ENCODE data around the gene KLHL29.

Gene KLHL29

DNA sequence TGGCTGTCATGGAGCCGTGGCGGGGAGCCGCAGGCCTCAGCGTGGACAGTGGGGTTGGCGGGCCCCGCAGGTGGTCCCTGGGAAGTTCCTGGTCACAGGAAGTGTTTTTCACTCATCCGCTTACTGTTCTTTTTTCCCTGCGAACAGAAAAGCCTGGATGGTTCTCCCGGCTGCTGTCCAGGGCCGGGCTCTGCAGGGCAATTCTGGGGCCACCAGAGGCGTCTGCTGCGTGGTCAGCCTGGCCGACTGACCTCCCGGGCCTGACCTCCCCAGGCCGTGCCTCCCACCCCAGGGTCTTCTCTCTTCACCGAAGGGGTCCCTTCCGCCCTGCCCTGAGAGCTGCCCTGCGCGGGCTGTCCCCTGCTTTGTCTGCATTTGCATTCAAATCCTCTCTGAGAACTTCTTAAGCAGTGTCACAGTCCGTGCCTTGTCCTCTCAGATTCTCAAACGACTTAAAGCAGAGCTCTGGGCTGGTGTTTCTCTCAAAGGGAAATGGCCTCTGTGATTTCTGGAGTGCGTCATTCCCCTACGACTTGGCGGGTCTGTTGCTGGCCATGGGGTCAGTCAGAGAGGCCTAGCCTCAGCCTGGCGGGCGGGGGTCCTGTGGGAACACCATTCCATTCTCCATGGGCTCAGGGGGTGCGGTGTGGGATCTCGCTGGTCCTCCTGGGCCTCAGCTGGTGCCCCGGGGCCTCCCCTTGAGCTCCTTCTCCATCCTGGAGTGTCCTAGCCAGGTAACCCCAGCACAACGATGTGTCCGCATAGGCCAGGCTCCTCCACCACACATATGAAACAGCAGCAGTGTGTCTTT, 38.3 kb downstream of the KLHL29 start:
- DNase-seq, result no peak

DNA sequence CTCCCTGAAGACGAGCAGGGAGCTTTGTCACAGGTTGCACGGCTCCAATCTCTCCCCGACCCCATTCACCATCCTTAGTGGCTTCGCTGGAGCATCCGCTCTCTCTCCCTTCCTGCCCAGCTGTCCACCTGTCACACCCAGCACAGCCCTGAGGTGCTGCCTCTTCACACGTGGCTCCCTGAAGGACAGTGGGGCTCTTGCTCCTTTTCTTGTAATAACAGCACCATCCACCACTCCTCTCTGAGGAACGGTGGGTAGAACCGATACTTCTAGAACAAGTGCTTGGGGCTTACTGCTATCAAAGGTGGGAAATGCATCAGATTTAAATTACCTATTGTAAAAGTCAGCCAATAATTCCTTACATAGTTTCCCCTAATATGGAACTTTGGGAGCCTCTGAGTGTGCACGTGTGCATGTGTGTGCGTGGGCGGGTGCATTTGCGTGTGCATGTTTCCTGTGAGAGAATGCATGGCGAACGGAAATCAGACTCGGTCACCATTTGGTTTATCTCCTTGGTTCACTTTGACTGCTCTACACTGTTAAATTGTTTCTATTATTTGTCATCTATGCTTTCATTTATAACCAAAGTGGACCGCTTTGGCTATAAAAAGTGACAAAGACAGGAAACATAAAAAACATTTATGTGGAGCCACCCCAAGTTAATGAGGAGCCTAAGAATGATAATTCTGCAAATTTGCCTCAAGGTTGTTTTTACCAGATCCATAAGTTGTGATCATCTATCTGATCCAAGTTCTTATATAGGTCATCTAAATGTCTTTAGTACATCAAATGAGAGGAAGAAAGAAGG, 39.1 kb downstream of the KLHL29 start:
- DNase-seq, result no peak

DNA sequence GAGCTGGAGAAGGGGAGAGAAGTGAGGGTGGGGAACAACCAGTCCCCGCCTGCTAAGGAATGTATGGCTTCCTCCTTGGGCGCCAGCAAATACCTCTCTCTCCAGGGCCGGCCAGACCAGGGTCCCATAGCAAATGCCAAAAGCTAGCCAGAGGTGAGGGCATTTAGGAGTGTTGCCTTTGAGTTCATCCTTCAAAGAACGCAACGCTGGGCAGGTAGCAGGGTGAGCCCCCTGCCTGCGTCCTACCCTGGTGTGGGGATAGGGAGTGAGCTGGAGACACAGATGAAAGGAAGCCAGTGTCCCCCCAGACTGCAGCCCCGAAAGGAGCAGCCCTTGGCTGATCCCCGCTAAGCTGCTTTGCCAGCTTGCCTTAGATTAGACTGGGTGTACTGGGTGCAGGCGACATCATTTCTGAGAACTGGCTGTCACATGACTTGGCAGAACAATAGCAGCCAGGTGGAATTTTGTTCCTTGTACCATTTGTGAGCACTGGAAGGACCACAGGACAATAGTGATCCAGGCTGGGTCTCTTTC, 40.4 kb downstream of the KLHL29 start:
- no peak for DNase-seq

DNA sequence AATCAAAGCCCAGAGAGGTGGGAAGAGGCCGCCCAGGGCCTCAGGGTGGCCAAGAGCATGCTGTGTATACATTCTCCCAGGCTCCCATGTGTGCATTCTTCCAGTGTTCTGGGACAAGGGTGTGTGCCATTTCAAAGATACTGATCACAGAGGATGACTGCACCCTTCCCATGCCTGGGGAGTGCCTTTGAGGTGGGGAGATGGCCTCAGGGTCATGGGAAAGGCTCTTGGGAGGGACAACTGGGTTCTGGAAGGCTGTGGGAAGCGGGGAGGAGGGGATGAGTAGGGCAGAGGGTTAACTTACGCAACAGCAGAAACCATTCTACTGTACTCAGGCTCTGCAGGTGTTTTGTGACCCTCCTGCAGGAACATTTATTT, 40.9 kb downstream of the KLHL29 start:
- no peak for DNase-seq

DNA sequence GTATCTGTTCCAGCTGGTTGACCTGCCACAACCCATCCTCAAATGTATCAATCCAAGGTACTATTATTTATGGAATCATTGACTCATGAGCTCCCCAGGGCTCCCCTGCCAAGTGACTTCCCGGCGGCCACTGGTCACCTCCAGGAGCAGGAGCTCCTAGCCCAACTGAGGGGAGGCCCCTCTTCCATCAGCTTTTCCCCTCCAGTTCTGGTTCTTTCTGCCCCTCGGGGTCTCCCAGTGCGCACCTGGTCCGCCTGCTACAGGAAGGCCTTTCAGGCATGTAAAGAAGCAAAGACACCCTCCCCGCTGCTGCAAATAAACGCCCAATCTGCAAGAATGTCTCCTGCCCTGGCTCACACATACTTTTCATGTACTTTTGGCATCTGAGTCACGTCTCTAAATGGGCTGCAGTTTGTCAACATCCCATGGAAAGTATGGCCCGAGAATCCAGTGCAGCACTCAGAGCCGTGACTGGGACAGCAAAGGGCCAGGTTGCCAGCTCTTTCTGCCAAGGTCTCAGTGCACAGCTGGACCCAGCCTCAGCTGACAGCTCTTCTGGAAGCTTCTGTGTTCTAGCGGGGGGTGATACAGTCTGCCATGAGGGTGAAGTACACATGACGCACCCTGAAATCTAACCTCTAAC, 41.4 kb downstream of the KLHL29 start:
- DNase-seq, result no peak

DNA sequence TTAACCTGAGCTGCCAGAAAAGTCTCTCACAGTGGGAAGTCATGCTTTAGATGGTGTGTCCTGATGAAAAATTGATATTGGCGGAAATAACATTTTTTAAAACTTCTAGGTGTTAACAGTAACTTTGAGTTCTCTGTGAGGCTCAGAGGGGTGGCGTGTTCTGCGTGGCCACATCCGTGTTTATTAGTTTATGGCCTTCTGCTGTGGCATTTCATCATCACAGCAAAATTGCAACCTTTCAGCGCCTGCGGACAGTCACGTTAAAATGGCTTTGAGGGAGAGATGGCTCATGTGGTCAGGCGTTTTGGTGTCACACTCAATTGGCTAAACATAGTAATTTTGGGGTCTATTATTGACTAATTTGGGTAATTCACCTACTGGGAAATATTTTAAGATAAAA, 42.4 kb downstream of the KLHL29 start:
- no peak for DNase-seq

DNA sequence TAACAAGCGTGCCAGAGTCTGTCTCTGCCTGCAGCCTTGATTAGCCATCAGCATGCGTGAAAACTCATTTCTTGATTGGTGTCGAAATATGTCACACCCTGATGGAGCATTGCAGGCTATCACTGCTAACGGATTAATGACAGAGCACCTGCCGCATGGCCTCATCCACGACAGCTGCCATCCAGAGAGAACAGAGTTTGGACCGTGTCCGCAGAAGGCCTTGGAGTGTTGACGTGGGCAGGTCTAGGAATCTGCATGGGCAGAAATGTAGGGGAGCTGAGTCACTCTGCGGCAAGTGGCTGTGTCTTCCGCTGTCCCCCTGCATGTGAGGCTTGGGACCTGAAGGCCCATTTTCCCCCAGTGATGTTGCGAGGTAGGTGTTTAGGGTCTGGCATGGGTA, 43.0 kb downstream of the KLHL29 start:
- DNase-seq, result no peak

DNA sequence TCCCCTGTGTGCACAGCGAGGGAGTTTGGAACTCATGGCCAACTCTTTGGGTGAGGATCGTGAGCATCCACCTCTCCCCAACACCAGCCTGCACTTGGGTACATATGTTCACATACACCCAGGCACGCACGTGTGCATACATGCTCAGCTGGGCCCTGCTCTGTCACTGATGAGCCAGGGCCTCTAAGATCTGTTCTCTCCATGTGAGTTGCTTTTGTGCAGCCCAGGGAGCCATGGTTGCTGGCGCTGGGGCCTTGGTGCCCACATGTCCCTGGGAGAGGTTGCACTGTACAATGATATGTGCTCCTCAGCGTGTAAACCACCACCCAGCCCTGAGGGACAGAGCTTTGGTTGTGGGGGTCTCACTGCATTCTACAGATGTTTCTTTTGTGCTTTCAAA, 44.1 kb downstream of the KLHL29 start:
- no peak for DNase-seq

DNA sequence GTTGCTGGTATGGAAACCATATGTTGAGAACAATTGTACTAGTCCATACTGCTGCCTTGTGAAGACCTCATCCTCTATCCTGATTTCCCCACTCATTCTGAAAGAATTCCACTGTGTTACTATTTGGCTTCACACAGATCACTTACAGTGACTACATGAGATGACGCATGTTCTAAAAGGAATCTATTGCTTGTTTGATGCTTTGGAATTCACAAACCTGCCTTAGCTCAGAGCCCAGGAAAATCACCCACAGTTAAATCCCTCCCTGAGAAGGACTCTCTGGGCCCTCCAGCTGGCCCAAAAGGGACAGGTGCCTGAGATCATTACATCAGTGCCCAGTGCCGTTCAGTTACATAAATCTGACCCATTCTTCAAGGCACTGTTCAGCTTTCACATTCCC, 45.3 kb downstream of the KLHL29 start:
- no peak for DNase-seq

DNA sequence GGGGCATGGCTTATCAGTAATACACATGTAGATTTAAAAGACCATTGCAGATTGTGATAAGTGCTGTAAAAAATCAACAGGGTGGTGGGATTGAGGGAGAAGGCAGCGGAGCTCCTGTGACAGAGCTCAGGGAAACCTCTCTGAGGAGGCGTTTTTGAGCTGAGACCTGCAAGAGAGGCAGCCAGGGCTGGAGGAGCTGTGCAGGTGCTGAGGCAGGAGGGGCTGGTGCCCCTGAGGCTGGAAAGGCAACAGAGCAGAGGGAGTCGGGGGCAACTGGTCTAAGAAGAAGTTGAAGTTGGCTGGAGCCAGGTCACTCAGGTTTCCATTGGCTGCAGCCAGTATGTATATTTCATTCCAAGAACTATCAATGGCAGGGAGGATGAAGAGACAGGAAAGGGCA, 47.6 kb downstream of the KLHL29 start:
- no peak for DNase-seq

DNA sequence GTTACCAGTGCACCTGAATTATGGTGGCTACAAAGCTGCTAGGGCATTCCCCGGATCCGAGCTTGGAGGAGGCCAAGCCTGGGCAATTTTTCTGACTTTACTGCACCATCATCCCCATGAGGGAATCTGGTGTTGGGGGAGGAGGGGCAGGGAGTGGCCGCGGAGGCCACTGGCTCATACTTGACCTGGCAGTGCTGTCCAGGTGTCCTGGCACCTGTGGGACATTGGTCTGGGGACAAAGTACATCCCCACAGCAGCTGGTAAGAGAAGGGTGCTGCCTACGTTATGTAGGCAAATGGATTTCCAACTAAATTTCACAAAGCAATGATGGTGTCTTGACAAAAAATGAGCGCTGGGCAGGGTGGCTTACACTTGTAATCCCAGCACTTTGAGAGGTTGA, 48.3 kb downstream of the KLHL29 start:
- no peak for DNase-seq

DNA sequence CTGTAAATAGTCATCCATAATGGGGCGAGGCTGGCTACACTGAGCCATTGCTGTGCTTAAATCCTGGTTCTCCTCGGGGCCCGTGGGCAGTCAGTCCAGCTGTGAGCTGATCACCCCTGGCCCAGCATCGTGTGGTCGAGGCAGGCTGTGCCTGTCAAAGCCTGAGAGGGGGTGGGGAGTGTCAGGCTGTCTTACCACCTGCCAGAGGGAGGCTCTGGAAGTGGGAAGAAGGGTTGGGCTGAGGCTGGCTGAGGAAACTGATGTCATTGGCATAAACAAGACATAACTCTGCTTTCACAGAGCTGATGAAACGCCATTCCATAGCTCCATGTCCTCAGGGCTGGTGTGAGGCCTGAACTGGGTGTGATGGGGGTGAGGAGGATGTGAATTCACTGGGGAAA, 49.7 kb downstream of the KLHL29 start:
- no peak for DNase-seq

DNA sequence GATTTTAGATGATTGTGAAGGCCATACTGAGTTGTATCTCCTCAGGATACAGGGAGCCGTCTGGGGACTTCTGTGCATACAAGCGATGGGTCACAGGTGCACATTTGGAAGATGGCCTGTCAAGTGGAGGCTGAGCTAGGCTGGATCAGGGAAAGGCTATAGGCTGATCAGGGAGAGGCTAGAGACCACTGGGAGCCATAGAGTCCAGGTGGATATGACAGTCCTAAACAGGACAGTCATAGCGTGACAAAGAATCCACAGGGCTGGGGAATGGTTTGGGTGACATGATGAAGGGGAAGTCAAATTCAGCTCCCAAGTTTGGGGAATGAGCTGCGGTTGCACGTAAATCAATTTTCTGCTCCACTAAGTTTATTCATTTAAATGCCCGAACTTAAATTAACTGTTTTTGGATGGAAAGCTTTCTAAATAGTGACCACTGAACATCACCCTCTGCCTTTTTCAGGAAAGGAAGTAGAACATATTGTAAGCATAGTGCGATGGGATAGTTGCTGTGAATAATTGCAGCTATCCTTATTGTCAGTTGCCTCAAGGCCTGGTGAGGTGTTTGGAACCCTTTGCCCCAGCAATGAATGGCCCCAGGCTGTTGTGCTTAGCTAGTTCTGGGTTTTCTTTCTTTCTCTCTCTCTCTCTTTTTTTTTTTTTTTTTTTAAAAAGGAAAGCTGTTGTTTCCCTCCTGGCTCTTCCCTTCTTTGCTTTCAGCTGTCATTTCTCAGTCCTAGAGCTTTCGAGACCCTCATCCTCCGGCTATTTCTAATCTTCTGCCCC, 50.5 kb downstream of the KLHL29 start:
- no peak for DNase-seq

DNA sequence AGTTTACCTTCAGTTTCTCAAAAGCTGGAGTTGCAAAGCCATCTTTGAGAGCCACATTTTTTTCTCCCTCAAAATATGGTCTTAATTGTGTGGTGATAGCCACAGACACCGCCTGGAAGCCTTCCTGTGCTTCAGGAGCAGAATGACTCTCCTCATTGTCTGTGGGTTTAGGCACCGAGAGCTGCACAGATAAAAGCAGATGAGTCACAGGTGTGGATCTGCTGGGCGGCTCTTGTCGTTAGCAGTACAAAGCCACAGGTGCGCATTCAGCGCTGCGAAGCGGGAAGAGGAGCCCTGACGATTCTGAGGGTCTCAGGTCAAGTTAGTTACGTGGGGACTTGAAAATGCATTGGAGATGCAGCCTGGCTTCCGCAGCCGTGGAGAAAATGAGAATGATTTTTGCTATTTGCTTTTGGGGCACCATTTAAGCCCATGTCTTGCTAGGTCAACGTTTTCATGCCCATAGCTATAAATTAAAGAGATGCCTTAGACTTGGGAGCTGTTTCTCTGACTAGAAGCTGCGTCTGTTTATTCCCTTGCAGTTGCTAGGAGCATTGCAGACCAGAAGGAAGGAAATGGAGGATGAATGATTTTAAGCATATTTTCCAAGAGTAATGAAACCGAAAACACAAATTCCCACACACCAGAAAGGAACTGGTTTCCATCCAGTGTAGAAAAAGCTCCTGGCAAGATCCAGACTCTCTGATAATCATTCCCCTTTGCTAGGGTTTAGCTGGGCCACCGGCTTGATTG, 51.5 kb downstream of the KLHL29 start:
- no peak for DNase-seq

DNA sequence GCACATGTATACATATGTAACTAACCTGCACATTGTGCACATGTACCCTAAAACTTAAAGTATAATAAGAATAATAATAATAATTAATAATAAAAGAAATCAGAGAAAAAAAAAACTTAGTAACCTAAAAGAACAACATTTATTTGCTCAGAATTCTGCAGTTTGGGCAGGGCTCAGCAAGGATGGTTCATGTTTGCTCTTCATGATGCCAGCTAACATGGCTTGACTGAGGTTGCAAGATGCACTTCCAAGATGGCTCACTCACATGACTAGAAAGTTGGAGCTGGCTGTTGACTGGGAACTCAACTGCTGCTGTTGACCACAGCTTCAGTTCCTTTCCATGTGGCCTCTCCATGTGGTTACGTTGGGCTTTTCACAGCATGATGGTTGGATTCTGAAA, 56.4 kb downstream of the KLHL29 start:
- no peak for DNase-seq

DNA sequence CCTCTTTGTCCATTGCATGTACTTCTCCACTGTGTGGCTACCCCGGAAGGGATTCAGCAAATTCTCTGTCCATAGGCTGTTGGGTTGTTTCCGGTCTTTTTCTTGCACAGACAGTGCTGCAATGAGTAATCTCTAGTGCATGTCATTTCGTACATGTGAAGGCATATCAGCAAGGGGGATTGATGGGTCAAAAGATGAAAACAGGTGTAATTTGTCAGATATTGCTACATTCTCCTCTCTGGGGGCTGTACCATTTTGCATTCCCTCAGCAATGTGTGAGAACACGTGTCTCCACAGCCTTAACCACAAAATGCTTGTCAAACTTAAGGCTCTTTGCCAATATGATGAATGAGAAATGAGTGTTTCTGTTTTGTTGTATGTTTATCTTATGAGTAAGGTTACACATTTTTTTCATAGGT, 60.5 kb downstream of the KLHL29 start:
- DNase-seq, result no peak

DNA sequence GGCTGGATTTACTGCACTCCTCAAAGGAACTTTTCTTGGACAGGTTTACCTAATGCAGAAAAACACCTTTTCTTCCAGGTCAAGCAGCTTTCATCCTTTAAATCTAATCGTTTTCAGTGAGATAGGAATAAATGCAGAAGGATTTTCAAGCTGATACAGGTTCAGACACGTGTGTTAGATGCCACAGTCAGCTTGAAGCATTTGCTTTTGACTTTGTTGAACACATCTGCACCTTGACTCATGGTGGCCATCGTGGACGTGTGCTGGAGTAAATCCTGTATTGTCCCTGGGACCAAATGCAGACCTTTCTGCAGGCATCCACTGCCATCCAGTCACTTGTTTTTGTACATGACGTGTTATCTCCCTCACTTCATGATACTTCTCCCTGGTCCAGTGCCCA, 61.9 kb downstream of the KLHL29 start:
- DNase-seq, result no peak

DNA sequence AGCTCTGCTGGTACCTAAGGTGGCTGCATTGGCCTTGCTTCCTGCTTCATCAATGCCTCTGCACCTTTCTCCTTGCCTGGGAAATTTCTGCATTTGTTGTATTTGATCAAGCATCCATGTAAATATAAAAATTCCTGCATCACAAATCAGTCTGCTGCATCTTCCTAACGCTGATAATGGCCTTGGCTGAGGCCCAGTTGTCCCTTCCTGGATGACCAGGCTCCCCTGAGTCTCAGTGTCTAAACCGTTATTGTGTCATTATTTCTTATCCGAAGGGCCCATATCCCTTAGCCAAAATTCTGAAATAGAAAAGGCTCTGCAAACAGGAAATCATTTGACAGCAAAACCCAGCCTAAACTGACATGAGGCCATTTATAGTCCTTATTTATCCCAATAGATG, 62.4 kb downstream of the KLHL29 start:
- DNase-seq, result no peak

DNA sequence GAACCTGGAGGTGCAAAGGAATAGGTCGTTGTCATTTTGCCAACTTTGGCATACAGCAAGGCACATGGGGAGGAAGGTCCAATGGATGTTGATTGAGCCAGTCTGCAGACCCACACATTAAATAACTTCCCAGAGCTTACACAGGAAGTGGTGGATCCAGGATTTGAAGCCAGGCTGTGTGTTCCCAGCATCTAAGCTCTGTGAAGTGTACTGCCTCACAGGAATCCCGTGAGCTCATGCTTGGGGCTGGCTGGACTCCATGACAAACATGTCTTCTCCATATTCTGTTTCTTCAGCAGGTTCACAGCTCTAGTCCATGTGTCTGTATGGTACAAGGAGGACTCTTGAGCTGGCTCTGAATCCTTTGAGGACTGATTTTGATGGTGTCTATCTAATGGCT, 63.9 kb downstream of the KLHL29 start:
- DNase-seq, result no peak

DNA sequence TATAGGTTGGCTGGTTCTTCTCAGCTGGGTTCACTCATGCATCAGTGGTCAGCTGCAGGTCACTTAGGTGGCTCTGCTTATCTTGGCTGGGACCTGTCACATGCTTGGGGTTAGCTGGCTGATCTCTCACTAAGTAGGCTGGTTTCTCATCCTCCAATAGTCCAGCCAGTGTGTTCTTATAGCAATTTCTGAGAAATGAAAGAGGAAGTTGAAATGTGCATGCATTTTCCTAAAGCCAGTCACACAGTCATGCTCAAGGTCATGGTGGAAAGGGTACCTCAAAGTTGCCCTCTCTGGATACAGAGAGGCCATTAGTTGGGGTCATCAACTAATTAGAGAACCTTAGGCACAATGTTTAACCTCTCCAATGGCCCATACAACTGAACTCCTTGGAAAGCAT, 64.4 kb downstream of the KLHL29 start:
- DNase-seq, result no peak

DNA sequence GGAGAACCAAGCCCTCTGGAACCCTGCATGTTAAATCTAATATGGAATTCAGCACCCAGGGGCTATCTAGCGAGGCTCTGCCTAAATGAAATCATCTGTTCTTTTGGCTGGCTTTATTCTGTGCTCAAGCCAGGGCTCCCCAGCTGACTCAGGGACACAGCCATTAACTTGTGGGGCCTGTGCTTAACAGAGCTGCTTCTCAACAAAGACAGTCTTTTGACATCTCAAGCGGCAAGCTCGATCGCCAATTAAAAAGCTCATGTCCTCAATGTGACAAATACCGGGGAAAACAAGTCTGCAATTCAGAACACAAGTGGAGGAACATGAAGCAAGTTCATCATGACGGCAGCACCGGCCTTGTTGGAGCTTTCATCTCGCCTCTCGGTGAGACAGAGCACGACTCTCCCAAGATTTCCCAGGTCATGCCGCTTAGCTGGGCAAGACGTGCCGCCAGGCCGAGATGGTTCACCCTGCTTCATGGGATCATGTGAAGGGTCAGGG, 64.9 kb downstream of the KLHL29 start:
- no peak for DNase-seq

DNA sequence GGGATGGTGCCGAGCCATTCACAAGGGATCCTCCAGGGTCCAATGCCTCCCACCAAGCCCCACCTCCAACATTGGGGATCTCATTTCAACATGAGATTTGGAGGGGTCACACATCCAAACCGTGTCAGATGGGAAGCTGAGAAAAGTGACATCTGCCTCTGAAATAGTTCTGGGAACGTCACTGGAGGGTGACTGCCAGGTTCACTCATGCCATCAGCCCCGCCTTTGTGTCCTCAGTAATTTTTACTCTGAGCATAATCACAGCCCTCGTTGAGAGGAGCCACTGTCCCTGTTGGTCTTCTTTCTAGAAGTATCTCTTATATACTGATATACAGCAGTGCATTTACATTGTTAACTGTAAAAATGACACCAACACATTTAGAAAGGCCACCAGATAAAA, 67.4 kb downstream of the KLHL29 start:
- no peak for DNase-seq

Measured in NCI-H2171 (cell line).